GM12875 (cell line): ENCODE data around the gene GRIK4.

ENCODE experiments used
- H3K4me3 ChIP-seq: one replicate; pipeline ENCODE4 v1.5.1; 2011; ENCODE audit warnings: low read depth, low read length, control low read depth
- CTCF ChIP-seq: IDR thresholded peaks from 2 replicates; pipeline ENCODE4 v1.5.1; 2011; ENCODE audit warnings: low read depth, mild to moderate bottlenecking, control low read depth, inconsistent platforms, low read length, moderate library complexity, borderline replicate concordance; ENCODE audit not compliant: insufficient read depth

The GRIK4 gene

GRCh38 chr11:120680322-120680721, 168.8 kb downstream of the GRIK4 start:
- no peak overlapping the region for H3K4me3 ChIP-seq
- no peak for TF ChIP-seq CTCF

GRCh38 chr11:120681434-120682331, 170.1 kb downstream of the GRIK4 start:
- no peak for TF ChIP-seq CTCF
- no peak overlapping the region for H3K4me3 ChIP-seq

- no peak overlapping the region for H3K4me3 ChIP-seq
- no peak for TF ChIP-seq CTCF
These were observed 170.7 kb downstream of the GRIK4 start for GRCh38 chr11:120682332-120682649.

GRCh38 chr11:120682866-120683265, 171.3 kb downstream of the GRIK4 start:
- no peak for TF ChIP-seq CTCF

GRCh38 chr11:120686516-120686915, 175.0 kb downstream of the GRIK4 start:
- no peak overlapping the region for H3K4me3 ChIP-seq
- no peak for TF ChIP-seq CTCF

More at GRCh38 chr11:120682866-120683265, 171.3 kb downstream of the GRIK4 start:
- no peak overlapping the region for H3K4me3 ChIP-seq

GRCh38 chr11:120688163-120688562, 176.6 kb downstream of the GRIK4 start:
- TF ChIP-seq CTCF, result no peak
- H3K4me3 ChIP-seq, result no peak overlapping the region

GRCh38 chr11:120689596-120690275, 178.2 kb downstream of the GRIK4 start:
- H3K4me3 ChIP-seq, result no peak overlapping the region
- no peak for TF ChIP-seq CTCF
